PC-9 (cell line): ENCODE data around the gene ZBTB34.

Experiments used
- EZH2 ChIP-seq: fragments of 200-600 bp; sonication (generic); IDR thresholded peaks from 2 replicates; pipeline ENCODE4 v1.8.0; 2017; ENCODE audit warnings: antibody characterized with exemption, low read depth
- TF ChIP-seq, protein P1 (sequence below): fragments of 200-600 bp; sonication (generic); conservative IDR thresholded peaks from 2 replicates; pipeline ENCODE4 v1.6.1; 2017; ENCODE audit warnings: mixed run types, antibody characterized with exemption, mild to moderate bottlenecking, moderate library complexity

DNA sequence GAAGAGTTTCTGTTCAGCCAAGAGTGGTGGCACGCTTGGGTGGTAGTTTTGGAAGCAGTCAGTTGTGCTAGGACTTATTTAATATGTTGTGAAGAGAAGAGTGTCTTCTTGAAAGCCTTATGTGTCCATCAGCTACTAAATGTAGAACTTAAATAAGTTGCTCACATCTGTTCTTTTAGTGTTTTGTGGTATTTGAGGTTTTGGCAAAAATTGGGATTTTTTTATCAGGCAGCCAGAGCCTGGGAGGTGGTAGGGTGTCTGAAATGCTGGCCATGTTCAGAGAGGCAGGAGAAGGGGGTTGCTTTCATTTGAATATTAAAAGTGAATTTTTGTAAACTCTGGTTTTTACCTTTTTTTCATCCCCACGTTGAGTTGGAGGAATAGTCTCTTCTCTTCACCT, 24.2 kb upstream of the ZBTB34 start:
- TF ChIP-seq, protein P1, sequence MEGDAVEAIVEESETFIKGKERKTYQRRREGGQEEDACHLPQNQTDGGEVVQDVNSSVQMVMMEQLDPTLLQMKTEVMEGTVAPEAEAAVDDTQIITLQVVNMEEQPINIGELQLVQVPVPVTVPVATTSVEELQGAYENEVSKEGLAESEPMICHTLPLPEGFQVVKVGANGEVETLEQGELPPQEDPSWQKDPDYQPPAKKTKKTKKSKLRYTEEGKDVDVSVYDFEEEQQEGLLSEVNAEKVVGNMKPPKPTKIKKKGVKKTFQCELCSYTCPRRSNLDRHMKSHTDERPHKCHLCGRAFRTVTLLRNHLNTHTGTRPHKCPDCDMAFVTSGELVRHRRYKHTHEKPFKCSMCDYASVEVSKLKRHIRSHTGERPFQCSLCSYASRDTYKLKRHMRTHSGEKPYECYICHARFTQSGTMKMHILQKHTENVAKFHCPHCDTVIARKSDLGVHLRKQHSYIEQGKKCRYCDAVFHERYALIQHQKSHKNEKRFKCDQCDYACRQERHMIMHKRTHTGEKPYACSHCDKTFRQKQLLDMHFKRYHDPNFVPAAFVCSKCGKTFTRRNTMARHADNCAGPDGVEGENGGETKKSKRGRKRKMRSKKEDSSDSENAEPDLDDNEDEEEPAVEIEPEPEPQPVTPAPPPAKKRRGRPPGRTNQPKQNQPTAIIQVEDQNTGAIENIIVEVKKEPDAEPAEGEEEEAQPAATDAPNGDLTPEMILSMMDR = no peak
- no peak for TF ChIP-seq EZH2
